ENCODE measurements around the gene SLC25A43. TPM values are rescaled to one million over a fixed set of nuclear protein-coding genes. Genes with fewer than 3 reads are reported as not detected.

Gene SLC25A43
- total RNA-seq, 4 donors from 2014 or later = 9.2 to 33.5 (median 12.5) TPM

DNA sequence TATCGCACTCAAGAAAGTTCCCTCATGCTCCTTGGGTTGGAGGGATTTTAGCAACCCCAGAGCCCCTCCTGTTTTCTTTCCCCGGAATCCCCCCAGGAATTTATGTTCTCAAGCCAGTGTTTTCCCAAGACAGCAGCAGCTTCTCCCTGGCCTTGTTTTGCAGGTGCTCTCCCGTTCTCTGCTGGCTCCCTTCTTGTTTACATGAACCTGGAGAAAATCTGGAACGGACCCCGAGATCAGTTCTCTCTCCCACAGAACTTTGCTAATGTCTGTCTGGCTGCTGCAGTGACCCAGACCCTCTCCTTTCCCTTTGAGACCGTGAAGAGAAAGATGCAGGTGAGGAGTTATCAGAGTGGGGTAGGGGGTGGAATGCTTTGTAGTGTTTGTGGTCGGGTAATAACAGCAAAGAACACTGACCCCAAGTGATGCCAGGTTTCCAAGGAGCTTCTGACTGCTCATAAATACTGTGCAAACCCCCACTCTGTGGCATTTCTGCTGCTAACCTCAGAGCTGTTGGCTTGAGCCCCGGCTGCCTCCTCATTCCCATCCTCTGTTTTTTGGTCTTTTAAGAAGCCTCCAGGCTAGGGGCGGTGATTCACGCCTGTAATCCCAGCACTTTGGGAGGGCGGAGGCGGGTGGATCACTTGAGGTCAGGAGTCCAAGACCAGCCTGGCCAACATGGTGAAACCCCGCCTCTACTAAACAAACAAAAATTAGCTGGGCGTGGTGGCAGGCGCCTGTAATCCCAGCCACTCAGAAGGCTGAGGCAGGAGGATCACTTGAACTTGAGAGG lies 11.1 kb downstream of the SLC25A43 start:
- no peak for TF ChIP-seq POLR2A (IDR thresholded peaks at IDR 0.05)
- TF ChIP-seq, protein P1, sequence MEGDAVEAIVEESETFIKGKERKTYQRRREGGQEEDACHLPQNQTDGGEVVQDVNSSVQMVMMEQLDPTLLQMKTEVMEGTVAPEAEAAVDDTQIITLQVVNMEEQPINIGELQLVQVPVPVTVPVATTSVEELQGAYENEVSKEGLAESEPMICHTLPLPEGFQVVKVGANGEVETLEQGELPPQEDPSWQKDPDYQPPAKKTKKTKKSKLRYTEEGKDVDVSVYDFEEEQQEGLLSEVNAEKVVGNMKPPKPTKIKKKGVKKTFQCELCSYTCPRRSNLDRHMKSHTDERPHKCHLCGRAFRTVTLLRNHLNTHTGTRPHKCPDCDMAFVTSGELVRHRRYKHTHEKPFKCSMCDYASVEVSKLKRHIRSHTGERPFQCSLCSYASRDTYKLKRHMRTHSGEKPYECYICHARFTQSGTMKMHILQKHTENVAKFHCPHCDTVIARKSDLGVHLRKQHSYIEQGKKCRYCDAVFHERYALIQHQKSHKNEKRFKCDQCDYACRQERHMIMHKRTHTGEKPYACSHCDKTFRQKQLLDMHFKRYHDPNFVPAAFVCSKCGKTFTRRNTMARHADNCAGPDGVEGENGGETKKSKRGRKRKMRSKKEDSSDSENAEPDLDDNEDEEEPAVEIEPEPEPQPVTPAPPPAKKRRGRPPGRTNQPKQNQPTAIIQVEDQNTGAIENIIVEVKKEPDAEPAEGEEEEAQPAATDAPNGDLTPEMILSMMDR (IDR thresholded peaks at IDR 0.05) = no peak
- Histone ChIP-seq H3K4me3 (no peak overlapping the region), H3K36me3 (no peaks in the 10 kb centered on the region), H3K9me3 (no peaks in the 10 kb centered on the region), H3K27me3 (no peaks in the 10 kb centered on the region), H3K27ac (peak overlapping the region; percentile 53 to 61), H3K4me1 (no peaks in the 10 kb centered on the region)
- intact Hi-C loops (cut with DNase I; ENCODE audit: low total_unique reads) = no loop called here
- peak; percentile 58 to 62 for DNase-seq

DNA sequence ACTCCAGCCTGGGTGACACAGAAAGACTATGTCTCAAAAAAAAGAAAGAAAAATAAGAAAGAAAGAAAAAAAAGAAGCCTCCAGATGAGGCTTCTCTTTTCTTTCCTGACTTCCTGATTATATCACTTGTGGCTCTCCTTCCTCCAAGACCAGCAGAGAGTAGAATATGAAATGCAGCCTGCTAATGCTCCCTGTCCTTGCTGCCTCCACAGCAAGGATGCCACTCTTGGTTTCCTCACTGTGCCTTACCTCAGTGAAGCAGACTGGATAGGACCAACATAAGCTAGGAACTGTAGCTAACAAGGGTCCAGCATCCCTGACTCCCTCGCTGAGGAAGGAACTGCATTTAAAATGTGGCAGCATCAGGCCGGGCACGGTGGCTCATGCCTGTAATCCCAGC lies 11.7 kb downstream of the SLC25A43 start:
- DNase-seq = no peak
- no peak for TF ChIP-seq POLR2A (IDR thresholded peaks at IDR 0.05)
- TF ChIP-seq, protein P1 (IDR thresholded peaks at IDR 0.05) = no peak
- no peaks in the 10 kb centered on the region for H3K36me3 ChIP-seq
- no peaks in the 10 kb centered on the region for H3K9me3 ChIP-seq
- no peaks in the 10 kb centered on the region for H3K4me1 ChIP-seq
- H3K27ac ChIP-seq = peak overlapping the region; percentile 53 to 57
- intact Hi-C loops (cut with DNase I; ENCODE audit: low total_unique reads) = no loop called here
- H3K4me3 ChIP-seq = no peak overlapping the region
- H3K27me3 ChIP-seq = no peaks in the 10 kb centered on the region

GRCh38 chrX:119411959-119412358 lies 12.8 kb downstream of the SLC25A43 start:
- Histone ChIP-seq H3K27ac (no peak overlapping the region), H3K9me3 (no peaks in the 10 kb centered on the region), H3K36me3 (no peaks in the 10 kb centered on the region), H3K4me3 (no peak overlapping the region), H3K4me1 (no peaks in the 10 kb centered on the region), H3K27me3 (no peaks in the 10 kb centered on the region)
- intact Hi-C loops (cut with DNase I; ENCODE audit: low total_unique reads) = no loop called here
- no peak for DNase-seq
- no peak for TF ChIP-seq POLR2A (IDR thresholded peaks at IDR 0.05)
- TF ChIP-seq, protein P1 (IDR thresholded peaks at IDR 0.05) = no peak

DNA sequence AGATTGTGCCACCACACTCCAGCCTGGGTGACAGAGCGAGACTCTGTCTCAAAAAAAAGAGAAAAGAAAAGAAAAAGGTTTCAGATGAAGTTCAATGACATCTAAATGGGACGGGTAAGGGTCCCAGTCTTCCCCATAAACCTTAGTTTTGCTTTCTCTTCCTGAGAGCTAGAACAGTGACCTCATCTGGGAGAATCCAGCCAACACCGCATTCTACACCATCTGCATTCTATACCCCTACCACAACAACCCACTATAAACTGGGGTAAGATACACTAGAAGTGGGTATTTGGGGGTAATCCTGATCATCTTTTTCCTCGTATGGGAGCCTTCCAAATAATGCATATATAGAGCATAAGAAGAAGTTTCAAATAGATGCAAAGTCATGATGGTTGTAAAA lies 18.2 kb downstream of the SLC25A43 start:
- Histone ChIP-seq H3K36me3 (no peaks in the 10 kb centered on the region), H3K4me1 (no peaks in the 10 kb centered on the region), H3K27me3 (no peaks in the 10 kb centered on the region), H3K9me3 (no peaks in the 10 kb centered on the region), H3K27ac (no peak overlapping the region), H3K4me3 (no peak overlapping the region)
- intact Hi-C loops (cut with DNase I; ENCODE audit: low total_unique reads) = no loop called here
- DNase-seq = no peak
- TF ChIP-seq, protein P1 (IDR thresholded peaks at IDR 0.05) = no peak
- TF ChIP-seq POLR2A (IDR thresholded peaks at IDR 0.05) = no peak

DNA sequence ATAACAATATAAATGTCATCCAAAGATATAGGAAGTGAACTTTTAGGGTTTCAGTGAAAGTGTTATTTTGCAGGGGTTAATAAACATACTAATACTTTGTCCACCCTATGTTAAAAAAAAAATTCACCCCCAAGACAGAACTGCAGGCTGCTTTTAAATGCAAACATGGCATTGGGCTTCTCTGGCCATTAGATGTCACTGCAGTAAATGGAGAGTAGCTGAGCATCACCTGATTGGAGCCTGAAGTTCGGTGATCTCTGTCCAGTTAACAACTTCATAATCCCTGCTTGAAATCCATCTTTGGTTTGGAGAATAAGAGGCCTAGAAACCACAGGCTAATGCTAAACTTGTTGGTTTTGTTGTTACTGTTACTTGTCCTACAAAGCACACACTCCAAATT lies 18.7 kb downstream of the SLC25A43 start:
- no peak for DNase-seq
- Histone ChIP-seq H3K36me3 (no peaks in the 10 kb centered on the region), H3K27me3 (no peaks in the 10 kb centered on the region), H3K9me3 (no peaks in the 10 kb centered on the region), H3K4me3 (no peak overlapping the region), H3K27ac (no peak overlapping the region), H3K4me1 (no peaks in the 10 kb centered on the region)
- TF ChIP-seq POLR2A (IDR thresholded peaks at IDR 0.05) = no peak
- TF ChIP-seq, protein P1 (IDR thresholded peaks at IDR 0.05) = no peak
- intact Hi-C loops (cut with DNase I; ENCODE audit: low total_unique reads) = no loop called here

Data from uterus (tissue), 4 donors.